H9 (cell line): ENCODE data around the gene GALNT5. TPM values are rescaled to one million over a fixed set of nuclear protein-coding genes. Genes with fewer than 3 reads are reported as not detected.

ENCODE experiments used
- DNase-seq: peaks from one replicate; pipeline ENCODE4 v3.0.0-alpha.2; 2017
- H2AFZ ChIP-seq: one replicate; pipeline ENCODE4 v1.6.1; 2013; ENCODE audit warnings: mild to moderate bottlenecking, low read length, control low read depth, moderate library complexity
- H2AK5ac ChIP-seq: 2 replicates; pipeline ENCODE4 v1.6.1; 2013; ENCODE audit warnings: low read length, control low read depth, mixed read lengths; ENCODE audit not compliant: insufficient read length
- H2BK120ac ChIP-seq: one replicate; pipeline ENCODE4 v1.6.1; 2013; ENCODE audit warnings: low read depth, mild to moderate bottlenecking, low read length, control low read depth, inconsistent platforms; ENCODE audit not compliant: poor library complexity, severe bottlenecking
- H2BK12ac ChIP-seq: 2 replicates; pipeline ENCODE4 v1.6.1; 2013; ENCODE audit warnings: low read length, control low read depth, mixed read lengths, low read depth; ENCODE audit not compliant: insufficient read length
- H2BK15ac ChIP-seq: 2 replicates; pipeline ENCODE4 v1.6.1; 2013; ENCODE audit warnings: low read depth, low read length, control low read depth
- H2BK20ac ChIP-seq: one replicate; pipeline ENCODE4 v1.6.1; 2013; ENCODE audit warnings: low read depth, mild to moderate bottlenecking, low read length, control low read depth, inconsistent platforms; ENCODE audit not compliant: poor library complexity, severe bottlenecking
- H2BK5ac ChIP-seq: 2 replicates; pipeline ENCODE4 v1.6.1; 2013; ENCODE audit warnings: low read length, control low read depth, mixed read lengths; ENCODE audit not compliant: insufficient read length
- H3K14ac ChIP-seq: 2 replicates; pipeline ENCODE4 v1.6.1; 2013; ENCODE audit warnings: low read length, control low read depth; ENCODE audit not compliant: insufficient read depth
- H3K18ac ChIP-seq: 2 replicates; pipeline ENCODE4 v1.6.1; 2013; ENCODE audit warnings: low read depth, mild to moderate bottlenecking, mixed read lengths, low read length, control low read depth; ENCODE audit not compliant: insufficient read length
- H3K23ac ChIP-seq: 2 replicates; pipeline ENCODE4 v1.6.1; 2013; ENCODE audit warnings: low read length, control low read depth, mixed read lengths, low read depth; ENCODE audit not compliant: insufficient read length
- H3K23me2 ChIP-seq: 2 replicates; pipeline ENCODE4 v1.6.1; 2013; ENCODE audit warnings: low read depth, mild to moderate bottlenecking, mixed read lengths, low read length, control low read depth; ENCODE audit not compliant: insufficient read length, poor library complexity, severe bottlenecking
- H3K27ac ChIP-seq: 2 replicates; pipeline ENCODE4 v1.5.1; 2013; ENCODE audit warnings: low read length, control low read depth, mixed read lengths, low read depth; ENCODE audit not compliant: insufficient read length
- H3K27me3 ChIP-seq: 2 replicates; pipeline ENCODE4 v1.6.1; 2013; ENCODE audit warnings: low read length, control low read depth, inconsistent platforms; ENCODE audit not compliant: insufficient read depth
- H3K4ac ChIP-seq: 2 replicates; pipeline ENCODE4 v1.6.1; 2013; ENCODE audit warnings: low read depth, mild to moderate bottlenecking, control low read depth, inconsistent platforms, low read length, moderate library complexity
- H3K4me1 ChIP-seq: 2 replicates; pipeline ENCODE4 v1.6.1; 2013; ENCODE audit warnings: low read length, control low read depth, inconsistent platforms; ENCODE audit not compliant: insufficient read depth
- H3K4me2 ChIP-seq: 2 replicates; pipeline ENCODE4 v1.6.1; 2013; ENCODE audit warnings: low read length, control low read depth, mixed read lengths; ENCODE audit not compliant: insufficient read length, insufficient read depth
- H3K56ac ChIP-seq: 2 replicates; pipeline ENCODE4 v1.6.1; 2013; ENCODE audit warnings: low read depth, mild to moderate bottlenecking, mixed read lengths, low read length, control low read depth; ENCODE audit not compliant: insufficient read length
- H3K79me1 ChIP-seq: 2 replicates; pipeline ENCODE4 v1.6.1; 2013; ENCODE audit warnings: low read depth, mild to moderate bottlenecking, moderate library complexity, low read length, control low read depth, inconsistent platforms; ENCODE audit not compliant: insufficient read depth, poor library complexity, severe bottlenecking
- H3K79me2 ChIP-seq: 2 replicates; pipeline ENCODE4 v1.6.1; 2013; ENCODE audit warnings: low read length, control low read depth, inconsistent platforms; ENCODE audit not compliant: insufficient read depth
- H3K9ac ChIP-seq: 2 replicates; pipeline ENCODE4 v1.6.1; 2013; ENCODE audit warnings: low read length, control low read depth, mixed read lengths; ENCODE audit not compliant: insufficient read length; ENCODE audit errors: extremely low read depth
- H3K9me3 ChIP-seq: one replicate; pipeline ENCODE4 v1.6.1; 2013; ENCODE audit warnings: low read depth, low read length, inconsistent platforms; ENCODE audit not compliant: control insufficient read depth
- H3T11ph ChIP-seq: one replicate; pipeline ENCODE4 v1.6.1; 2013; ENCODE audit warnings: mild to moderate bottlenecking, low read length, control low read depth, inconsistent platforms
- H4K20me1 ChIP-seq: one replicate; pipeline ENCODE4 v1.6.1; 2013; ENCODE audit not compliant: control insufficient read depth, insufficient read length, insufficient read depth
- H4K5ac ChIP-seq: 2 replicates; pipeline ENCODE4 v1.6.1; 2013; ENCODE audit warnings: low read depth, mild to moderate bottlenecking, mixed read lengths, low read length, control low read depth; ENCODE audit not compliant: insufficient read length
- H4K8ac ChIP-seq: replicated peaks from 2 replicates; pipeline ENCODE4 v1.6.1; 2013; ENCODE audit warnings: low read length, control low read depth, mixed read lengths, low read depth; ENCODE audit not compliant: insufficient read length
- H4K91ac ChIP-seq: 2 replicates; pipeline ENCODE4 v1.6.1; 2013; ENCODE audit warnings: low read depth, mild to moderate bottlenecking, moderate library complexity, mixed read lengths, low read length, control low read depth; ENCODE audit not compliant: insufficient read length
- H3K27ac Mint-ChIP-seq, 3 experiments: 2 replicates in 2 of 3; 3 replicates in 1 of 3; pipeline ENCODE4 v1.8.0; 2020 to 2021; ENCODE audit warnings: mixed read lengths in 3 of 3, mild to moderate bottlenecking in 1 of 3, moderate library complexity in 1 of 3
- H3K27me3 Mint-ChIP-seq: 2 replicates; pipeline ENCODE4 v1.8.0; 2021; ENCODE audit warnings: low read depth, mild to moderate bottlenecking, moderate library complexity, mixed read lengths
- H3K36me3 Mint-ChIP-seq, 3 experiments: 2 replicates in 2 of 3; 3 replicates in 1 of 3; pipeline ENCODE4 v1.8.0; 2020 to 2021; ENCODE audit warnings: low read depth in 3 of 3, mixed read lengths in 3 of 3; ENCODE audit not compliant: insufficient read depth in 1 of 3
- H3K4me1 Mint-ChIP-seq, 2 experiments: 2 replicates each; pipeline ENCODE4 v1.8.0; 2020; ENCODE audit warnings: mixed read lengths in 2 of 2
- H3K4me3 Mint-ChIP-seq, 2 experiments: 2 replicates in 1 of 2; 3 replicates in 1 of 2; pipeline ENCODE4 v1.8.0; 2020 to 2021; ENCODE audit warnings: mild to moderate bottlenecking in 2 of 2, mixed read lengths in 2 of 2, moderate library complexity in 1 of 2
- H3K9me3 Mint-ChIP-seq, 2 experiments: 2 replicates in 1 of 2; 3 replicates in 1 of 2; pipeline ENCODE4 v1.8.0; 2020; ENCODE audit warnings: mild to moderate bottlenecking in 2 of 2, mixed read lengths in 2 of 2, moderate library complexity in 1 of 2
- WGBS: extraction: QIAGEN DNeasy Blood & Tissue Kit; methylation state at CpG from one replicate; pipeline ENCODE4 v1.1.7; 2013; ENCODE audit warnings: missing lambda C conversion rate, low lambda C conversion rate, mixed read lengths; ENCODE audit not compliant: insufficient read length; ENCODE audit errors: extremely low coverage; 5-methylcytosine and 5-hydroxymethylcytosine counted together
- total RNA-seq: library from RNA; stranded (reverse); gene quantifications from 2 replicates; pipeline ENCODE4 v1.2.1, GENCODE V29; 2021
- TF ChIP-seq, protein P1 (sequence below): fragments of 200-600 bp; sonication (generic); conservative IDR thresholded peaks from 3 replicates; pipeline ENCODE4 v1.8.0; 2021; ENCODE audit warnings: antibody characterized with exemption, mild to moderate bottlenecking

The GALNT5 gene
- total RNA-seq, 1 experiment from 2014 or later = 0.17 TPM

DNA sequence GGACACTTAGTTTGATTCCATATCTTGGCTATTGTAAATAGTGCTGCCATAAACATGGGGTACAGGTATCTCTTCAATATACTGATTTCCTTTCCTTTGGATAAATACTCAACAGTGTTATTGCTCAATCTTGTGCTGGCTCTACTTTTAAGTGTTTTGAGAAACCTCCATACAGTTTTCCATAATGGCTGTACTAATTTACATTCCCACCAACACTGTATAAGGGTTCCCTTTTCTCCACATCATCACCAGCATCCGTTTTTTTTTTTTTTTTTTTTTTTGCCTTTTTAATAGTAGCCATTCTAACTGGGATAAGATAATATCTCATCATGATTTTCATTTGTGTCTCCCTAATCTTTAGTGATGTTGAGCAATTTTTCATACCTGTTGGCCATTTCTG, 29.9 kb upstream of the GALNT5 start:
- no peaks in the 10 kb centered on the region for H3K27me3 ChIP-seq
- no peak overlapping the region for H4K5ac ChIP-seq
- no peak overlapping the region for H2AFZ ChIP-seq
- H3K14ac ChIP-seq = no peak overlapping the region
- Mint-ChIP-seq H3K36me3 (no peaks in the 10 kb centered on the region), H3K4me3 (no peak overlapping the region), H3K27me3 (no peaks in the 10 kb centered on the region), H3K27ac (no peak overlapping the region), H3K4me1 (no peaks in the 10 kb centered on the region), H3K9me3 (peaks cover 0 to 3% of the 10 kb centered on the region in 2 experiments; a peak in 1 of 5 replicates)
- H3K23me2 ChIP-seq = no peaks in the 10 kb centered on the region
- H4K20me1 ChIP-seq = no peaks in the 10 kb centered on the region
- no peak overlapping the region for H3T11ph ChIP-seq
- H2AK5ac ChIP-seq = no peak overlapping the region
- no peak overlapping the region for H2BK12ac ChIP-seq
- H2BK15ac ChIP-seq = no peak overlapping the region
- no peak for DNase-seq
- no peak overlapping the region for H3K18ac ChIP-seq
- no peak overlapping the region for H3K23ac ChIP-seq
- no peak overlapping the region for H3K4ac ChIP-seq
- no peak overlapping the region for H3K56ac ChIP-seq
- WGBS = no CpG with 5 or more reads among the region's 1 CpG
- no peak overlapping the region for H2BK5ac ChIP-seq
- no peak overlapping the region for H2BK120ac ChIP-seq
- H3K79me1 ChIP-seq = no peaks in the 10 kb centered on the region
- no peak overlapping the region for H3K27ac ChIP-seq
- no peak overlapping the region for H4K91ac ChIP-seq
- no peaks in the 10 kb centered on the region for H3K79me2 ChIP-seq
- no peak overlapping the region for H3K4me2 ChIP-seq
- no peaks in the 10 kb centered on the region for H3K4me1 ChIP-seq
- H3K9me3 ChIP-seq = no peaks in the 10 kb centered on the region
- TF ChIP-seq, protein P1, sequence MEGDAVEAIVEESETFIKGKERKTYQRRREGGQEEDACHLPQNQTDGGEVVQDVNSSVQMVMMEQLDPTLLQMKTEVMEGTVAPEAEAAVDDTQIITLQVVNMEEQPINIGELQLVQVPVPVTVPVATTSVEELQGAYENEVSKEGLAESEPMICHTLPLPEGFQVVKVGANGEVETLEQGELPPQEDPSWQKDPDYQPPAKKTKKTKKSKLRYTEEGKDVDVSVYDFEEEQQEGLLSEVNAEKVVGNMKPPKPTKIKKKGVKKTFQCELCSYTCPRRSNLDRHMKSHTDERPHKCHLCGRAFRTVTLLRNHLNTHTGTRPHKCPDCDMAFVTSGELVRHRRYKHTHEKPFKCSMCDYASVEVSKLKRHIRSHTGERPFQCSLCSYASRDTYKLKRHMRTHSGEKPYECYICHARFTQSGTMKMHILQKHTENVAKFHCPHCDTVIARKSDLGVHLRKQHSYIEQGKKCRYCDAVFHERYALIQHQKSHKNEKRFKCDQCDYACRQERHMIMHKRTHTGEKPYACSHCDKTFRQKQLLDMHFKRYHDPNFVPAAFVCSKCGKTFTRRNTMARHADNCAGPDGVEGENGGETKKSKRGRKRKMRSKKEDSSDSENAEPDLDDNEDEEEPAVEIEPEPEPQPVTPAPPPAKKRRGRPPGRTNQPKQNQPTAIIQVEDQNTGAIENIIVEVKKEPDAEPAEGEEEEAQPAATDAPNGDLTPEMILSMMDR = no peak
- no peak overlapping the region for H3K9ac ChIP-seq
- H4K8ac ChIP-seq = no peak overlapping the region
- no peak overlapping the region for H2BK20ac ChIP-seq
